Measurements from ENCODE around the gene ACMSD.
A peak's percentile ranks its signal among the peaks of the same experiment; 100 is the strongest.
"Not testable (repeated sequence)": the region's sequence is repeated elsewhere in the genome, so short reads cannot be mapped to it uniquely, and the experiment has no call there.

ACMSD gene

GRCh38 chr2:134838143-134838620, at the start of gene ACMSD:
TSS of gene ACMSD (plus strand) at chr2:134838616. CDS start at chr2:134838683, 67 bp downstream.
- DNase-seq (ENCODE audit: low read depth) = no peak

- no peak for DNase-seq (ENCODE audit: low read depth)
Observed at GRCh38 chr2:134790487-134790886, 47.9 kb upstream of the ACMSD start.

- DNase-seq (ENCODE audit: low read depth) = no peak
Observed at GRCh38 chr2:134791616-134792015, 46.8 kb upstream of the ACMSD start.

GRCh38 chr2:134792186-134792585, 46.2 kb upstream of the ACMSD start:
- no peak for DNase-seq (ENCODE audit: low read depth)

- DNase-seq (ENCODE audit: low read depth) = no peak
Observed at GRCh38 chr2:134795765-134796164, 42.7 kb upstream of the ACMSD start.

GRCh38 chr2:134796373-134796772, 42.0 kb upstream of the ACMSD start:
- DNase-seq (ENCODE audit: low read depth) = no peak

- no peak for DNase-seq (ENCODE audit: low read depth)
Observed at GRCh38 chr2:134799936-134800335, 38.5 kb upstream of the ACMSD start.

GRCh38 chr2:134800341-134800740, 38.1 kb upstream of the ACMSD start:
- no peak for DNase-seq (ENCODE audit: low read depth)

- peak; percentile 6 for DNase-seq (ENCODE audit: low read depth)
Observed at GRCh38 chr2:134803609-134804405, 34.6 kb upstream of the ACMSD start.

- no peak for DNase-seq (ENCODE audit: low read depth)
Observed at GRCh38 chr2:134815741-134816140, 22.7 kb upstream of the ACMSD start.

GRCh38 chr2:134818321-134818720, 20.1 kb upstream of the ACMSD start:
- no peak for DNase-seq (ENCODE audit: low read depth)

- no peak for DNase-seq (ENCODE audit: low read depth)
Observed at GRCh38 chr2:134819334-134819733, 19.1 kb upstream of the ACMSD start.

GRCh38 chr2:134823431-134823830, 15.0 kb upstream of the ACMSD start:
- no peak for DNase-seq (ENCODE audit: low read depth)

GRCh38 chr2:134823832-134824231, 14.6 kb upstream of the ACMSD start:
- no peak for DNase-seq (ENCODE audit: low read depth)

- not testable (repeated sequence) for DNase-seq (ENCODE audit: low read depth)
Observed at GRCh38 chr2:134825716-134826115, 12.7 kb upstream of the ACMSD start.

- DNase-seq (ENCODE audit: low read depth) = no peak
Observed at GRCh38 chr2:134835471-134835870, 2.9 kb upstream of the ACMSD start.

- DNase-seq (ENCODE audit: low read depth) = no peak
Observed at GRCh38 chr2:134836986-134837385, 1.4 kb upstream of the ACMSD start.

GRCh38 chr2:134839649-134840048, 1.2 kb downstream of the ACMSD start:
- DNase-seq (ENCODE audit: low read depth) = no peak

- no peak for DNase-seq (ENCODE audit: low read depth)
Observed at GRCh38 chr2:134842930-134843490, 4.6 kb downstream of the ACMSD start.

- DNase-seq (ENCODE audit: low read depth) = no peak
Observed at GRCh38 chr2:134843968-134844367, 5.6 kb downstream of the ACMSD start.

GRCh38 chr2:134845028-134845427, 6.6 kb downstream of the ACMSD start:
- DNase-seq (ENCODE audit: low read depth) = no peak

GRCh38 chr2:134845719-134846118, 7.3 kb downstream of the ACMSD start:
- no peak for DNase-seq (ENCODE audit: low read depth)

GRCh38 chr2:134846213-134846612, 7.8 kb downstream of the ACMSD start:
- DNase-seq (ENCODE audit: low read depth) = no peak

GRCh38 chr2:134847582-134847981, 9.2 kb downstream of the ACMSD start:
- not testable (repeated sequence) for DNase-seq (ENCODE audit: low read depth)

Measured in activated T-cell treated with anti-CD3 and anti-CD28 coated beads for 48 hours (primary cell).